HEK293 (cell line): ENCODE data around the gene DDO.
A peak's percentile ranks its signal among the peaks of the same experiment; 100 is the strongest.

Source experiments
- CTCF ChIA-PET: fragments of 350-600 bp; formaldehyde crosslinking; extraction: SDS; loops from one replicate; lab custom pipeline; 2021; ENCODE audit warnings: antibody characterized with exemption; lab: Yijun Ruan, JAX
- POLR2A ChIA-PET: fragments of 300-600 bp; formaldehyde crosslinking; extraction: SDS; loops from one replicate; lab custom pipeline; 2020; ENCODE audit warnings: antibody characterized with exemption, inconsistent platforms; lab: Yijun Ruan, JAX
- H3K27ac ChIP-seq: fragments of 200-500 bp; sonication (Bioruptor generic); 2 replicates; pipeline ENCODE4 v1.5.1; 2014; ENCODE audit warnings: low read depth, low read length, control low read depth, inconsistent platforms; ENCODE audit errors: extremely low read depth
- H3K36me3 ChIP-seq, 2 experiments: fragments of 200-500 bp in 1 of 2; sonication (Bioruptor generic) in 1 of 2; 1 replicate in 1 of 2; 2 replicates in 1 of 2; pipeline ENCODE4 v1.5.1; 2014 to 2017; ENCODE audit warnings: inconsistent platforms in 2 of 2, low read length in 2 of 2; ENCODE audit not compliant: control insufficient read depth in 2 of 2, insufficient read depth in 1 of 2
- H3K4me1 ChIP-seq: fragments of 200-500 bp; sonication (Bioruptor generic); 2 replicates; pipeline ENCODE4 v1.5.1; 2014; ENCODE audit warnings: mild to moderate bottlenecking, low read length, inconsistent platforms; ENCODE audit not compliant: control insufficient read depth, insufficient read depth
- H3K4me3 ChIP-seq: 2 replicates; pipeline ENCODE4 v1.5.1; 2011; ENCODE audit warnings: low read depth, mild to moderate bottlenecking, control low read depth, low read length, moderate library complexity
- H3K9me3 ChIP-seq: fragments of 200-500 bp; sonication (Bioruptor generic); 2 replicates; pipeline ENCODE4 v1.5.1; 2014; ENCODE audit warnings: low read depth, low read length, inconsistent platforms; ENCODE audit not compliant: control insufficient read depth, insufficient read depth
- ATF2 ChIP-seq: fragments of 450-650 bp; formaldehyde crosslinking; IDR thresholded peaks from 2 replicates; pipeline ENCODE4 v1.5.1; 2016; ENCODE audit warnings: missing biosample characterization, missing genetic modification characterization, low read depth
- PRDM6 ChIP-seq: fragments of 450-650 bp; formaldehyde crosslinking; IDR thresholded peaks from 2 replicates; pipeline ENCODE4 v1.5.1; 2017; ENCODE audit warnings: missing biosample characterization, missing genetic modification characterization
- YY2 ChIP-seq: fragments of 450-650 bp; formaldehyde crosslinking; IDR thresholded peaks from 2 replicates; pipeline ENCODE4 v1.5.1; 2016; ENCODE audit warnings: missing biosample characterization, missing genetic modification characterization
- ZBTB8A ChIP-seq: fragments of 450-650 bp; formaldehyde crosslinking; IDR thresholded peaks from 2 replicates; pipeline ENCODE4 v1.5.1; 2016; ENCODE audit warnings: missing biosample characterization, missing genetic modification characterization
- ZFP37 ChIP-seq: fragments of 450-650 bp; formaldehyde crosslinking; IDR thresholded peaks from 2 replicates; pipeline ENCODE4 v1.5.1; 2016; ENCODE audit warnings: missing biosample characterization, missing genetic modification characterization
- ZFP41 ChIP-seq: fragments of 450-650 bp; formaldehyde crosslinking; IDR thresholded peaks from 2 replicates; pipeline ENCODE4 v1.5.1; 2016; ENCODE audit warnings: missing biosample characterization, missing genetic modification characterization, borderline replicate concordance
- ZIC2 ChIP-seq: fragments of 450-650 bp; formaldehyde crosslinking; IDR thresholded peaks from 2 replicates; pipeline ENCODE4 v1.5.1; 2016; ENCODE audit warnings: missing biosample characterization, missing genetic modification characterization
- ZNF174 ChIP-seq: fragments of 450-650 bp; formaldehyde crosslinking; IDR thresholded peaks from 2 replicates; pipeline ENCODE4 v1.5.0; 2017; ENCODE audit warnings: missing biosample characterization, mild to moderate bottlenecking, missing genetic modification characterization
- ZNF37A ChIP-seq: fragments of 450-650 bp; IDR thresholded peaks from 2 replicates; pipeline ENCODE4 v1.5.1; 2018; ENCODE audit warnings: missing biosample characterization, missing genetic modification characterization
- ZNF621 ChIP-seq: fragments of 450-650 bp; formaldehyde crosslinking; IDR thresholded peaks from 2 replicates; pipeline ENCODE4 v1.5.1; 2017; ENCODE audit warnings: missing biosample characterization, missing genetic modification characterization
- ZNF654 ChIP-seq: fragments of 450-650 bp; formaldehyde crosslinking; IDR thresholded peaks from 2 replicates; pipeline ENCODE4 v1.5.1; 2016; ENCODE audit warnings: low read depth, missing biosample characterization, missing genetic modification characterization
- ZNF777 ChIP-seq: fragments of 450-650 bp; formaldehyde crosslinking; IDR thresholded peaks from 2 replicates; pipeline ENCODE4 v1.5.1; 2017; ENCODE audit warnings: missing biosample characterization, missing genetic modification characterization, borderline replicate concordance
- ZSCAN30 ChIP-seq: fragments of 450-650 bp; IDR thresholded peaks from 2 replicates; pipeline ENCODE4 v1.5.1; 2018; ENCODE audit warnings: missing biosample characterization, mild to moderate bottlenecking, missing genetic modification characterization, moderate library complexity
- ZXDB ChIP-seq: fragments of 450-650 bp; formaldehyde crosslinking; IDR thresholded peaks from 2 replicates; pipeline ENCODE4 v1.5.1; 2016; ENCODE audit warnings: missing biosample characterization, missing genetic modification characterization
- TF ChIP-seq, protein P1 (sequence below): fragments of 450-650 bp; formaldehyde crosslinking; IDR thresholded peaks from 2 replicates; pipeline ENCODE4 v1.5.1; 2016; ENCODE audit warnings: missing biosample characterization, missing genetic modification characterization

Gene DDO

DNA sequence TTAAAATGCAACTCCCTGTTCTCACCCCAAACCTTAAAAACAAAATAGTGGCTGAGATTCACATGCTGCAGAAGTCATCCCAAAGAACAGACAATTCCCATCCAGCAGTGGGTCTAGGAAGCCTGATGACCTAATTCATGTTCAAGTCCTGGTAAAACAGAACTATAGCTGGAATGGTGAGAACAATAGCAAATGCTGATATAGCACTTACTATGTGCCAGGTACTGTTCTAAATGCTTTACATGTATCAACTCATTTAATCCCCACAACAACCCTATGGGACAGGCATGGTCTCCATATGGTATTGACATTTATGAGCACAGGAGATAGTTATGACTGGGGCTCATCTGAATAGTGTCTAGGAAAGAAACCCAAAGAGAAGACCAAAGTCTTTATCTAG, 5.6 kb downstream of the DDO start:
- Histone ChIP-seq H3K4me1 (no peaks in the 10 kb centered on the region), H3K27ac (no peak overlapping the region), H3K36me3 (no peaks in the 10 kb centered on the region), H3K9me3 (no peaks in the 10 kb centered on the region), H3K4me3 (no peak overlapping the region)
- TF ChIP-seq YY2 (tag by site-specific recombination) (no peak), ZBTB8A (no peak), ZFP37 (tag by site-specific recombination) (no peak), ZXDB (no peak)
- ChIA-PET POLR2A (no interaction called here), CTCF (interaction anchor here (0.6 kb wide), 1 partner anchor 422 kb away, joined by 4 read pairs; no protein-coding TSS in a partner anchor)

DNA sequence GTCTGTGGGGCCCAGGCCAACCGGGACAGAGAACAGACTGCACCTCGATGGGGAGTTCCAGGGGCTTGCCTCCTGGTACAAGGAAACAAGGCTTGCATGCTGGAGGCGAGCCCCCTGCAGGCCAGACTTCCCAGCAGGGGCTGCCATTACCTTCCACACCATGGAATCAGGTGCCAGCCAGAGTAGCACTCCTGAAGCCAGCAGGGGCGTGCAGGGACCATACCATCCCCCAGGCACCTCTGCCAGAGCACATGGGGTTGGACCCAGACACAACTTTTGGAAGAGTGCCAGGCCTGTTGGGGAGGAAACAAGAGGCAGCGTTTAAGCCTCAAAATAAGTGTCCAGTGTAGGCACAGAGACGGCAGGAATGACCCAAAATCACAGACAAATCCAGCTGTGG, 6.5 kb downstream of the DDO start:
- Histone ChIP-seq H3K36me3 (no peaks in the 10 kb centered on the region), H3K27ac (no peak overlapping the region), H3K4me1 (no peaks in the 10 kb centered on the region), H3K9me3 (no peaks in the 10 kb centered on the region), H3K4me3 (no peak overlapping the region)
- ChIA-PET CTCF (interaction anchor here (0.8 kb wide), 1 partner anchor 17 kb away, joined by 3 read pairs; no protein-coding TSS in a partner anchor), POLR2A (no interaction called here)
- TF ChIP-seq ATF2 (no peak), ZNF174 (no peak), ZIC2 (tag by site-specific recombination) (peak; percentile 94), PRDM6 (tag by site-specific recombination) (no peak)

DNA sequence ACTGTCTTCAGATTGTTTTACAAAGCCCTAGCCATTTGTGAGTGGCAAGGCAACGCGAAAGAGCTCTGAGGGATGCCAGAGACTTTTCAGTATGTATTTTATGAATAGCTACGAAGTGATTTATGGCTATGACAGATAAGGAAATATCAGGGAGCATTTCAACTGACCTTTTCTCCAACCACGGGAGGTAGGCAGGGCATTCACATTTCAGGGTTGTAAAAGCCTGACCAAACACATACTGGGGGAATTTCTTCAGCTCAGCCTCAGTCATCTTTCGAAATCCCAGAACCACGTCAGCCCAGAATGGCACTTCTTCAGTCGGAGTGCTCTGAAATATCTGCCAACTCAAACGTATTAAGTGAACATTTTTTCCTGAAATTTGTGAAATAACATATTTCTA, 10.8 kb downstream of the DDO start:
- TF ChIP-seq ZSCAN30 (tag by site-specific recombination) (no peak), ZNF654 (tag by site-specific recombination) (no peak), ZFP41 (tag by site-specific recombination) (no peak), ZNF37A (tag by site-specific recombination) (no peak), ZNF777 (tag by site-specific recombination) (no peak), ZNF621 (tag by site-specific recombination) (no peak)
- TF ChIP-seq, protein P1, sequence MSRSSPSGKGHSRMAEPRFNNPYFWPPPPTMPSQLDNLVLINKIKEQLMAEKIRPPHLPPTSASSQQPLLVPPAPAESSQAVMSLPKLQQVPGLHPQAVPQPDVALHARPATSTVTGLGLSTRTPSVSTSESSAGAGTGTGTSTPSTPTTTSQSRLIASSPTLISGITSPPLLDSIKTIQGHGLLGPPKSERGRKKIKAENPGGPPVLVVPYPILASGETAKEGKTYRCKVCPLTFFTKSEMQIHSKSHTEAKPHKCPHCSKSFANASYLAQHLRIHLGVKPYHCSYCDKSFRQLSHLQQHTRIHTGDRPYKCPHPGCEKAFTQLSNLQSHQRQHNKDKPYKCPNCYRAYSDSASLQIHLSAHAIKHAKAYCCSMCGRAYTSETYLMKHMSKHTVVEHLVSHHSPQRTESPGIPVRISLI (tag by site-specific recombination): no peak
- Histone ChIP-seq H3K36me3 (no peaks in the 10 kb centered on the region), H3K4me3 (no peak overlapping the region), H3K27ac (no peak overlapping the region), H3K9me3 (no peaks in the 10 kb centered on the region), H3K4me1 (no peaks in the 10 kb centered on the region)
- POLR2A ChIA-PET: no interaction called here
- CTCF ChIA-PET: interaction anchor here (0.6 to 4.5 kb wide), 3 partner anchors 13 to 190 kb away, joined by 3 to 21 read pairs (median 4); no protein-coding TSS in a partner anchor
